OCI-LY7 (cell line): ENCODE data around the gene CTDSPL.

ENCODE experiments used
- EZH2phosphoT487 ChIP-seq: fragments of 200-600 bp; sonication (generic); IDR thresholded peaks from 2 replicates; pipeline ENCODE4 v1.6.1; 2018; ENCODE audit warnings: low read depth, borderline replicate concordance, mild to moderate bottlenecking, mixed run types, antibody characterized with exemption, low read length, moderate library complexity, mixed read lengths
- TF ChIP-seq, protein P1 (sequence below): fragments of 200-600 bp; sonication (generic); conservative IDR thresholded peaks from 2 replicates; pipeline ENCODE4 v1.5.1; 2014; ENCODE audit warnings: mild to moderate bottlenecking, antibody characterized with exemption, low read length, moderate library complexity, mixed read lengths

DNA sequence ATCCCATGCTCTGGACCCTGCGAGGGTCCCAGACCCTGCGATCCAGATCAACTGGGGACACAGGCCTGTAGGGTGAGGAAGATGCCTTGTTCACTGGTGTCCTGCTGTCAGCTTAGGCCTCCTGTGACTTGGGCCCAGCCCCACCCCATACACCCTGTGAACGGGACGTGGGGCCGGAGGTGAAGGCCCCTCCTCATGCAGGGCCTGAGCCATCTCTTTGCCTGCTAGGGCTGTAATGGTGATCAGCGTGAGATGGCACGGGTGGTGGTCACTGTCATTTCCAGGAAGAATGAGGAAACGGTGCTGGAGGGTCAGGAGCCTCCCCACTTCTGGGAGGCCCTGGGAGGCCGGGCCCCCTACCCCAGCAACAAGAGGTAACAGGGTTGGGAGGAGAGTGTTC, 141.3 kb downstream of the CTDSPL start:
- TF ChIP-seq, protein P1, sequence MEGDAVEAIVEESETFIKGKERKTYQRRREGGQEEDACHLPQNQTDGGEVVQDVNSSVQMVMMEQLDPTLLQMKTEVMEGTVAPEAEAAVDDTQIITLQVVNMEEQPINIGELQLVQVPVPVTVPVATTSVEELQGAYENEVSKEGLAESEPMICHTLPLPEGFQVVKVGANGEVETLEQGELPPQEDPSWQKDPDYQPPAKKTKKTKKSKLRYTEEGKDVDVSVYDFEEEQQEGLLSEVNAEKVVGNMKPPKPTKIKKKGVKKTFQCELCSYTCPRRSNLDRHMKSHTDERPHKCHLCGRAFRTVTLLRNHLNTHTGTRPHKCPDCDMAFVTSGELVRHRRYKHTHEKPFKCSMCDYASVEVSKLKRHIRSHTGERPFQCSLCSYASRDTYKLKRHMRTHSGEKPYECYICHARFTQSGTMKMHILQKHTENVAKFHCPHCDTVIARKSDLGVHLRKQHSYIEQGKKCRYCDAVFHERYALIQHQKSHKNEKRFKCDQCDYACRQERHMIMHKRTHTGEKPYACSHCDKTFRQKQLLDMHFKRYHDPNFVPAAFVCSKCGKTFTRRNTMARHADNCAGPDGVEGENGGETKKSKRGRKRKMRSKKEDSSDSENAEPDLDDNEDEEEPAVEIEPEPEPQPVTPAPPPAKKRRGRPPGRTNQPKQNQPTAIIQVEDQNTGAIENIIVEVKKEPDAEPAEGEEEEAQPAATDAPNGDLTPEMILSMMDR = no peak
- TF ChIP-seq EZH2phosphoT487 = no peak
